Right atrium auricular region (tissue), 2 donors: Measurements from ENCODE around the gene EML3. TPM values are rescaled to one million over a fixed set of nuclear protein-coding genes. Genes with fewer than 3 reads are reported as not detected.

Experiments
- DNase-seq: peaks from one replicate; pipeline ENCODE4 v3.0.0-alpha.2; 2019; ENCODE audit warnings: low spot score
- H3K27ac ChIP-seq, 2 donors: fragments of 200-600 bp; sonication (generic); 1 replicate in 1 of 2; 2 replicates in 1 of 2; pipeline ENCODE4 v1.5.1; 2016 to 2019
- H3K27me3 ChIP-seq, 2 donors: fragments of 200-600 bp; sonication (generic); one replicate each; pipeline versions ENCODE4 v1.5.1 to v1.6.0; 2017 to 2019
- H3K36me3 ChIP-seq: fragments of 200-600 bp; sonication (generic); one replicate; pipeline ENCODE4 v1.5.1; 2016
- H3K4me1 ChIP-seq, 2 donors: fragments of 200-600 bp; sonication (generic); one replicate each; pipeline versions ENCODE4 v1.5.1 to v1.6.0; 2017 to 2019
- H3K4me3 ChIP-seq, 2 donors: fragments of 200-600 bp; sonication (generic); 1 replicate in 1 of 2; 2 replicates in 1 of 2; pipeline ENCODE4 v1.5.1; 2017 to 2019; ENCODE audit warnings: mild to moderate bottlenecking in 1 of 2, moderate library complexity in 1 of 2
- H3K9me3 ChIP-seq, 2 donors: fragments of 200-600 bp; sonication (generic); one replicate each; pipeline ENCODE4 v1.5.1; 2019
- total RNA-seq, 2 donors: library from RNA; depleted of rRNA; stranded (reverse); fragments of >200 nt; gene quantifications; one replicate each; pipeline ENCODE4 v1.1.0, GENCODE V29; 2016
- TF ChIP-seq, protein P1 (sequence below), 2 donors: fragments of 200-600 bp; sonication (generic); IDR thresholded peaks; one replicate each; pipeline ENCODE4 v1.5.1; 2019; ENCODE audit warnings: antibody characterized with exemption in 2 of 2

EML3 gene
- total RNA-seq, 2 donors from 2014 or later, result 15.8 to 21.3 TPM

DNA sequence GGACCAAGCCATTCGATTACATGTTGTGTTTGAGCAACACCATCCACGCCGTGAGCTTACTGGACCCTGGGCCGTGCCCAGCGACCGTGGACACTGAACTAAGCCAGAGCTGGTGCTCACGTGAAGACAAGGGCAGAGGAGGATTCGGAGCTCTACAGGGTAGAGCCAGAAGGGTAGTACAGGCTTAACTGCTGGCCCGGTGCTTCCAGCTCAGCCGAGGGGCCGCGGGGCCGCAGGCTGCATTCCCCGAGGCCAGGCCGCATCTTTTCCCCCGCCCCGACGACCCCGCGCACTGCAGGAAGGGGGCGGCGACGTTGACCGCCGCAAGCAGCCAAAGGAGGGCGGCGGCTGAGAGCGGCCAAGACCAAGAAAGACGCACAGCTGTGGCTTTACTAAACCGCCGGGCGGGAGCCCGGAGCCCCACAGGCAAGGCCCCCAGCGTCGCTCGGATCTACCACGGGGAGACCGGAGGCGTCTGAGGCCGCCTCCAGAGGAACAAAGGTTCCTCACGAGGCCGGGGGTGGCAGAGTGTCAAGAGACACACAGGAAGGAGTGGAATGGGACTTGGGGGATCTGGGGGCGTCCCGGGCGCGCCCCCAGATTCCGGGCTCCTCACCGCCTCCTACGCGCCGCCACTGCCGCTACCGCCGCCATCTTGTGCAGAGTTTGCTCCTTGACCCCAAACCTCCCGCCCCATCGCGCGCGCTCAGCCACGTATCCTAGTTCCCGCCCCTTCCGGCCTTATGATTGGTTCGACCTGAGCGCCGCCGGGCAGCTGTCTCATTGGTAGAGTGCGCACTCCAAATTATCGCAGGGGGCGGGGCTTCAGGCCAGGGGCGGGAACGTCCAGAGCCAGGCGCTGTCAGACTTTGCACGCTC is 33.6 kb upstream of the EML3 start, which contains the start of gene GANAB:
Gene GANAB, minus strand, starts transcription at position 668 of the 879 bp plus-strand sequence. Its CDS starts 14 bp downstream, at position 654.
- peaks cover 0 to 27% of the 10 kb centered on the region in 2 donors for H3K4me1 ChIP-seq
- TF ChIP-seq, protein P1, sequence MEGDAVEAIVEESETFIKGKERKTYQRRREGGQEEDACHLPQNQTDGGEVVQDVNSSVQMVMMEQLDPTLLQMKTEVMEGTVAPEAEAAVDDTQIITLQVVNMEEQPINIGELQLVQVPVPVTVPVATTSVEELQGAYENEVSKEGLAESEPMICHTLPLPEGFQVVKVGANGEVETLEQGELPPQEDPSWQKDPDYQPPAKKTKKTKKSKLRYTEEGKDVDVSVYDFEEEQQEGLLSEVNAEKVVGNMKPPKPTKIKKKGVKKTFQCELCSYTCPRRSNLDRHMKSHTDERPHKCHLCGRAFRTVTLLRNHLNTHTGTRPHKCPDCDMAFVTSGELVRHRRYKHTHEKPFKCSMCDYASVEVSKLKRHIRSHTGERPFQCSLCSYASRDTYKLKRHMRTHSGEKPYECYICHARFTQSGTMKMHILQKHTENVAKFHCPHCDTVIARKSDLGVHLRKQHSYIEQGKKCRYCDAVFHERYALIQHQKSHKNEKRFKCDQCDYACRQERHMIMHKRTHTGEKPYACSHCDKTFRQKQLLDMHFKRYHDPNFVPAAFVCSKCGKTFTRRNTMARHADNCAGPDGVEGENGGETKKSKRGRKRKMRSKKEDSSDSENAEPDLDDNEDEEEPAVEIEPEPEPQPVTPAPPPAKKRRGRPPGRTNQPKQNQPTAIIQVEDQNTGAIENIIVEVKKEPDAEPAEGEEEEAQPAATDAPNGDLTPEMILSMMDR (IDR thresholded peaks at IDR 0.05), result peak in 1 of 2 donors; percentile 19
- H3K9me3 ChIP-seq, result no peaks in the 10 kb centered on the region
- peak; percentile 99 for DNase-seq
- H3K4me3 ChIP-seq, result peak within 1 kb of the TSS; percentile 78 to 81
- H3K36me3 ChIP-seq, result peaks cover 30% of the 10 kb centered on the region
- peak within 1 kb of the TSS; percentile 85 to 86 for H3K27ac ChIP-seq
- H3K27me3 ChIP-seq, result no peaks in the 10 kb centered on the region

DNA sequence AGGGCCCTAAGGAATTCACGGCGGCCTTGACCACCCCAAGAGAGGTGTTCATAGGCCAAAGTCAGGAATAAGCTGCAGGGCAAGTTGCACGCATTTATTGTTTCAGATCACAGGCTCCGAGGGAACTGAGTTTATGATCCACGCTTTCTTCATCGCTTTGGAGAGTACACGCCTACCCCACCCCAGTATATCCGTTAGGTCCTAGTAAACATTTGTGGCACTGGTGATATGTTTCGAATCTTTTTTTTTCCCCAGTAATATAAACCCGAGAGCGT is 33.0 kb upstream of the EML3 start:
- H3K4me3 ChIP-seq, result peak overlapping the region; percentile 78 to 81
- no peaks in the 10 kb centered on the region for H3K9me3 ChIP-seq
- no peaks in the 10 kb centered on the region for H3K27me3 ChIP-seq
- H3K4me1 ChIP-seq, result peaks cover 0 to 27% of the 10 kb centered on the region in 2 donors
- DNase-seq, result no peak
- peaks cover 30% of the 10 kb centered on the region for H3K36me3 ChIP-seq
- H3K27ac ChIP-seq, result peak overlapping the region; percentile 85 to 86
- TF ChIP-seq, protein P1 (IDR thresholded peaks at IDR 0.05), result no peak

DNA sequence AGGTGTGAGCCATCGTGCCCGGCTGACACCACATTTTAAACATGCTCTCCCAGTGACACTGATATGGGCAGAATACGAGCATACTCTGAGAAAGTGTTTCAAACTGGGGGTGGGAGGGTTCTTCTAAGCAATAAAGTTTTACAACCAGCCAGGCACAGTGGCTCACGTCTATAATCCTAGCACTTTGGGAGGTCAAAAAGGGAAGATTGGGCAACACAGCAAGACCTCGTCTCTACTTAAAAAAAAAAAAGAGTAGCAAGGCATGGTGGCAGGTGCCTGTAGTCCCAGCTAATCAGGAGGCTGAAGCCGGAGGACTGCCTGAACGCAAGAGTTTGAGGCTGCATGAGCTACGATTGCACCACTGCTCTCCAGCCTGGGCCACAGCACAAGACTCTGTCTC is 31.6 kb upstream of the EML3 start:
- no peak overlapping the region for H3K4me3 ChIP-seq
- no peak for DNase-seq
- H3K9me3 ChIP-seq, result no peaks in the 10 kb centered on the region
- no peaks in the 10 kb centered on the region for H3K27me3 ChIP-seq
- H3K4me1 ChIP-seq, result peaks cover 0 to 27% of the 10 kb centered on the region in 2 donors
- TF ChIP-seq, protein P1 (IDR thresholded peaks at IDR 0.05), result no peak
- no peak overlapping the region for H3K27ac ChIP-seq
- peaks cover 27% of the 10 kb centered on the region for H3K36me3 ChIP-seq

DNA sequence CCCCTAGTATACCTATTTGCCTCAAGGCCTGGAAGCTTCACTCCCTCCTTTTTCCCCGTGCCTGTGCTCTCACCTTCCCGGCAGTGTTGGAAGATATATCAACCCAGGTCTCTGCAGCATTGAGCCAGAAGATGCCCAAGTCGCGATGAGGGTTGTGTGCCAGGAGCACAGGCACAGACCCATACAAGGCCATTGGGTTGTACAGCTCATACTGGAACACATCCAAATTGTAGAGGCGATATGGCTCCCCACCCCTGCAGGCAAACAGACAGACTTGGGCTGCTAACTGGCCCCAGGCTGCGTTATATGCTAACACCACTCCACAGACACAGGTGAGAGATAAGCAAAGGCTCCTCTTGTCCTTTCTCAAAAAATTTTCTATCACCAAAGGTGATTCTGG is 19.9 kb upstream of the EML3 start:
- H3K27ac ChIP-seq, result no peak overlapping the region
- no peak for DNase-seq
- H3K36me3 ChIP-seq, result peaks cover 87% of the 10 kb centered on the region
- H3K4me1 ChIP-seq, result no peaks in the 10 kb centered on the region
- no peaks in the 10 kb centered on the region for H3K9me3 ChIP-seq
- no peak overlapping the region for H3K4me3 ChIP-seq
- TF ChIP-seq, protein P1 (IDR thresholded peaks at IDR 0.05), result no peak
- no peaks in the 10 kb centered on the region for H3K27me3 ChIP-seq

DNA sequence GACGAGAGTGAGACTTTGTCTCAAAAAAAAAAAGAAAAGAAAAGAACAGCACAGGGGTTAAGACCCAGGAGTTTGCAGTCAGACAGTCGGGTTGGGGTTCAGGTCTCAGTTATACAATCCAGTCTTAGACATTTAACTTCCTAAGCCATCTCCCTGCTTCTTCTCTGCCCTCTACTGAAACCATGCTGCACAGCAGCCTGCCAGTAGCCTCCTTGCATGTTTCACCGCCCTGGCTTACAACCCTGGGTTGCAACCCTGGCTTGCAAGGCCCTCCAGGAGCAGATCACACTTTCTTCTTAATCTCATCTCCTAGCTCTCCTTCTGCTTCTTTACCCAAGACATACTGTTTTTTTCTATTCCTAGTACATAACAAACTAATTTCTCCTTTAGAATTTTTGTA is 15.1 kb upstream of the EML3 start:
- Histone ChIP-seq H3K36me3 (peaks cover 77% of the 10 kb centered on the region), H3K4me1 (no peaks in the 10 kb centered on the region), H3K4me3 (no peak overlapping the region), H3K27me3 (no peaks in the 10 kb centered on the region), H3K27ac (no peak overlapping the region), H3K9me3 (no peaks in the 10 kb centered on the region)
- no peak for DNase-seq
- TF ChIP-seq, protein P1 (IDR thresholded peaks at IDR 0.05), result no peak
